ENCODE results near the gene GALNT13. TPM values are rescaled to one million over a fixed set of nuclear protein-coding genes. Genes with fewer than 3 reads are reported as not detected.

GALNT13 gene
- total RNA-seq, result 37.8 TPM

DNA sequence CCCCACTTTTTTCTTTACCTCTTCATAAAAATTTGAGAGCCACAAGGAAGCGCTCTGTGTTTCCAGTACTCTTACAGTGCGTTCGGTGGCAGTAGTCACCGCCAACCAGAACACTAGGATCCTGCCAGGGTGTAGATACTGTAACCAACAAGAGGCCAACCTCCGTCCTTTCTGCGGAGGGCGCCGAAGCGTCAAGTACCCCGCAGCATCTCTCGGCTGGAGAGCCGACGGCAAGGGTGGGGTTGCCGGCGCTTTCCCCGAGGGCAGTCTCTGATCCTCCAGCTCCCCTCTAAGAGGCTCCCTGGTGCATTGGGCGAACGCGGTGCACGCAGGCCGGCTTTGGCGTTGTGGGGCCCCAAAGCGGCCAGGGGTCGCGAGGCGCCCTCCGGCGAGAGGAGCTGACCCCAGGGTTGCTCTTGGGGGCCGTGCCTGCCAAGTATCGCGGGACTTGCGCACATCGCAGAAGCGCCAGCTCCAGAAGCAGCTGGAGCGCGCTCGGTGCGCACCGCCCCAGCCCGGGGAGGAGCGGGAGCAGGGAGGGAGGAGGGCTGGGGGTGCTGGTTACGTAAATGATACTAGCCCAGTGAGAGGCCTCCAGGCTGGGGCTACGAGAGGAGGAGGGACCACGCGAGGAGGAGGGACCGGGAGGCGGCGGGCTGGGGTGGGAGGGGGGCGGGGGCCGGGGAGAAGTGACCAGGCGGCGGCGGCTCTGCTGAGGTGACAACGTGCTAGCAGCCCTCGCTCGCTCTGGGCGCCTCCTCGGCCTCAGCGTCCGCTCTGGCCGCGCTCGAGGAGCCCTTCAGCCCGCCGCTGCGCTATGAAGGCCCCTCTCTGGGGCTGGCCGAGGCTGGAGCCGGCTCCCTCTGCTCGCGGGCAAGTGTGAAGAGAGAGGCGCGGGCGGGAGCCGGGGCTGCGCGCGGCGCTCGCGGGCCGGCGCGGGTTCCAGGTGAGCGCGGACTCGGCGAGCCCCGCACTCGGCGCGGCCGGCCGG lies at the start of gene GALNT13:
GALNT13 (plus strand) TSS at position 692 of the 991 bp plus-strand sequence.

